ENCODE data around the gene TTC28.
"Not testable (repeated sequence)": the region's sequence is repeated elsewhere in the genome, so short reads cannot be mapped to it uniquely, and the experiment has no call there.

Gene TTC28

GRCh38 chr22:28172892-28173670 lies 506.6 kb downstream of the TTC28 start:
- no peak overlapping the region for H2BK120ac ChIP-seq (ENCODE audit: low read depth, low read length)
- no peak overlapping the region for H3K4me3 ChIP-seq (ENCODE audit: low read length)
- no peak overlapping the region for H3K23ac ChIP-seq (ENCODE audit: low read length)
- WGBS (ENCODE audit: extremely low coverage, insufficient coverage, low lambda C conversion rate): no CpG with 5 or more reads among the region's 4 CpGs
- no peak overlapping the region for H2AK5ac ChIP-seq (ENCODE audit: low read length)
- no peak overlapping the region for H4K8ac ChIP-seq (ENCODE audit: low read depth, low read length)
- H3K18ac ChIP-seq (ENCODE audit: low read length): no peak overlapping the region
- no peaks in the 10 kb centered on the region for H3K79me1 ChIP-seq (ENCODE audit: low read length)
- no peak overlapping the region for H2BK15ac ChIP-seq (replicated peaks; ENCODE audit: low read depth)
- no peak for DNase-seq
- no peak overlapping the region for H3K27ac ChIP-seq (ENCODE audit: low read depth, low read length)
- H3K4me2 ChIP-seq (ENCODE audit: low read length): no peak overlapping the region
- no peak overlapping the region for H3K4ac ChIP-seq (ENCODE audit: low read depth, low read length)
- no peaks in the 10 kb centered on the region for H3K4me1 ChIP-seq (ENCODE audit: control insufficient read depth, low read depth, low read length)
- no peak overlapping the region for H3K9ac ChIP-seq (ENCODE audit: low read length)
- H3K56ac ChIP-seq (ENCODE audit: low read length): no peak overlapping the region
- no peaks in the 10 kb centered on the region for H3K36me3 ChIP-seq (ENCODE audit: control insufficient read depth, insufficient read depth, low read length)
- H4K5ac ChIP-seq (ENCODE audit: low read length): no peak overlapping the region
- H3K27me3 ChIP-seq (ENCODE audit: insufficient read depth, low read length, poor library complexity): no peaks in the 10 kb centered on the region
- no peak overlapping the region for H2BK5ac ChIP-seq (ENCODE audit: low read length)
- H3K79me2 ChIP-seq (ENCODE audit: control insufficient read depth, insufficient read depth, low read length): no peaks in the 10 kb centered on the region

GRCh38 chr22:28171712-28172111 lies 507.9 kb downstream of the TTC28 start:
- H3K79me1 ChIP-seq (ENCODE audit: low read length): no peaks in the 10 kb centered on the region
- no peak overlapping the region for H2AK5ac ChIP-seq (ENCODE audit: low read length)
- H2BK120ac ChIP-seq (ENCODE audit: low read depth, low read length): no peak overlapping the region
- H4K8ac ChIP-seq (ENCODE audit: low read depth, low read length): no peak overlapping the region
- H3K18ac ChIP-seq (ENCODE audit: low read length): no peak overlapping the region
- H2BK5ac ChIP-seq (ENCODE audit: low read length): no peak overlapping the region
- H3K36me3 ChIP-seq (ENCODE audit: control insufficient read depth, insufficient read depth, low read length): no peaks in the 10 kb centered on the region
- no peak overlapping the region for H3K4me3 ChIP-seq (ENCODE audit: low read length)
- H4K5ac ChIP-seq (ENCODE audit: low read length): no peak overlapping the region
- no peak overlapping the region for H2BK15ac ChIP-seq (replicated peaks; ENCODE audit: low read depth)
- H3K4me2 ChIP-seq (ENCODE audit: low read length): no peak overlapping the region
- no peaks in the 10 kb centered on the region for H3K4me1 ChIP-seq (ENCODE audit: control insufficient read depth, low read depth, low read length)
- no peaks in the 10 kb centered on the region for H3K27me3 ChIP-seq (ENCODE audit: insufficient read depth, low read length, poor library complexity)
- no peak overlapping the region for H3K9ac ChIP-seq (ENCODE audit: low read length)
- no peak for DNase-seq
- no peaks in the 10 kb centered on the region for H3K79me2 ChIP-seq (ENCODE audit: control insufficient read depth, insufficient read depth, low read length)
- H3K23ac ChIP-seq (ENCODE audit: low read length): no peak overlapping the region
- H3K56ac ChIP-seq (ENCODE audit: low read length): no peak overlapping the region
- no peak overlapping the region for H3K27ac ChIP-seq (ENCODE audit: low read depth, low read length)
- H3K4ac ChIP-seq (ENCODE audit: low read depth, low read length): no peak overlapping the region

- H3K27me3 ChIP-seq (ENCODE audit: insufficient read depth, low read length, poor library complexity): no peaks in the 10 kb centered on the region
- H3K4ac ChIP-seq (ENCODE audit: low read depth, low read length): no peak overlapping the region
- no peaks in the 10 kb centered on the region for H3K36me3 ChIP-seq (ENCODE audit: control insufficient read depth, insufficient read depth, low read length)
- no peak overlapping the region for H2BK120ac ChIP-seq (ENCODE audit: low read depth, low read length)
- H3K27ac ChIP-seq (ENCODE audit: low read depth, low read length): no peak overlapping the region
- WGBS (ENCODE audit: extremely low coverage, insufficient coverage, low lambda C conversion rate): no CpG with 5 or more reads among the region's 2 CpGs
- no peaks in the 10 kb centered on the region for H3K79me1 ChIP-seq (ENCODE audit: low read length)
- no peak overlapping the region for H2BK15ac ChIP-seq (replicated peaks; ENCODE audit: low read depth)
- H3K4me2 ChIP-seq (ENCODE audit: low read length): no peak overlapping the region
- no peak overlapping the region for H3K9ac ChIP-seq (ENCODE audit: low read length)
- no peak overlapping the region for H3K18ac ChIP-seq (ENCODE audit: low read length)
- H3K56ac ChIP-seq (ENCODE audit: low read length): no peak overlapping the region
- H4K5ac ChIP-seq (ENCODE audit: low read length): no peak overlapping the region
- no peaks in the 10 kb centered on the region for H3K4me1 ChIP-seq (ENCODE audit: control insufficient read depth, low read depth, low read length)
- no peak overlapping the region for H2BK5ac ChIP-seq (ENCODE audit: low read length)
- no peak overlapping the region for H3K4me3 ChIP-seq (ENCODE audit: low read length)
- no peak for DNase-seq
- no peak overlapping the region for H3K23ac ChIP-seq (ENCODE audit: low read length)
- H4K8ac ChIP-seq (ENCODE audit: low read depth, low read length): no peak overlapping the region
- no peaks in the 10 kb centered on the region for H3K79me2 ChIP-seq (ENCODE audit: control insufficient read depth, insufficient read depth, low read length)
- no peak overlapping the region for H2AK5ac ChIP-seq (ENCODE audit: low read length)
Observed at GRCh38 chr22:28171115-28171514, 508.5 kb downstream of the TTC28 start.

- H4K5ac ChIP-seq (ENCODE audit: low read length); H2BK120ac ChIP-seq (ENCODE audit: low read depth, low read length); H3K36me3 ChIP-seq (ENCODE audit: control insufficient read depth, insufficient read depth, low read length); H3K27me3 ChIP-seq (ENCODE audit: insufficient read depth, low read length, poor library complexity); H3K4ac ChIP-seq (ENCODE audit: low read depth, low read length); H3K4me3 ChIP-seq (ENCODE audit: low read length); H2BK5ac ChIP-seq (ENCODE audit: low read length); H3K23ac ChIP-seq (ENCODE audit: low read length); H3K79me2 ChIP-seq (ENCODE audit: control insufficient read depth, insufficient read depth, low read length); H2BK15ac ChIP-seq (replicated peaks; ENCODE audit: low read depth); H3K4me1 ChIP-seq (ENCODE audit: control insufficient read depth, low read depth, low read length); H4K8ac ChIP-seq (ENCODE audit: low read depth, low read length); H3K9ac ChIP-seq (ENCODE audit: low read length); H3K4me2 ChIP-seq (ENCODE audit: low read length); H3K27ac ChIP-seq (ENCODE audit: low read depth, low read length); H3K18ac ChIP-seq (ENCODE audit: low read length); H2AK5ac ChIP-seq (ENCODE audit: low read length); DNase-seq; H3K56ac ChIP-seq (ENCODE audit: low read length); H3K79me1 ChIP-seq (ENCODE audit: low read length): not testable (repeated sequence)
- no CpG with 5 or more reads among the region's 2 CpGs for WGBS (ENCODE audit: extremely low coverage, insufficient coverage, low lambda C conversion rate)
Observed at GRCh38 chr22:28169314-28169713, 510.3 kb downstream of the TTC28 start.

GRCh38 chr22:28155808-28156207 lies 523.8 kb downstream of the TTC28 start:
- Histone ChIP-seq H3K23ac (ENCODE audit: low read length) (no peak overlapping the region), H2BK15ac (replicated peaks; ENCODE audit: low read depth) (no peak overlapping the region), H3K27me3 (ENCODE audit: insufficient read depth, low read length, poor library complexity) (no peaks in the 10 kb centered on the region), H3K79me2 (ENCODE audit: control insufficient read depth, insufficient read depth, low read length) (no peaks in the 10 kb centered on the region), H2BK120ac (ENCODE audit: low read depth, low read length) (no peak overlapping the region), H3K4me1 (ENCODE audit: control insufficient read depth, low read depth, low read length) (no peaks in the 10 kb centered on the region), H3K36me3 (ENCODE audit: control insufficient read depth, insufficient read depth, low read length) (no peaks in the 10 kb centered on the region), H3K56ac (ENCODE audit: low read length) (no peak overlapping the region), H3K4me3 (ENCODE audit: low read length) (no peak overlapping the region), H2BK5ac (ENCODE audit: low read length) (no peak overlapping the region), H2AK5ac (ENCODE audit: low read length) (no peak overlapping the region), H3K79me1 (ENCODE audit: low read length) (no peaks in the 10 kb centered on the region), H3K18ac (ENCODE audit: low read length) (no peak overlapping the region), H3K4me2 (ENCODE audit: low read length) (no peak overlapping the region), H4K5ac (ENCODE audit: low read length) (no peak overlapping the region), H3K27ac (ENCODE audit: low read depth, low read length) (no peak overlapping the region), H3K4ac (ENCODE audit: low read depth, low read length) (no peak overlapping the region), H3K9ac (ENCODE audit: low read length) (no peak overlapping the region), H4K8ac (ENCODE audit: low read depth, low read length) (no peak overlapping the region)
- DNase-seq: no peak

GRCh38 chr22:28154861-28155260 lies 524.8 kb downstream of the TTC28 start:
- Histone ChIP-seq H3K79me2 (ENCODE audit: control insufficient read depth, insufficient read depth, low read length) (no peaks in the 10 kb centered on the region), H3K9ac (ENCODE audit: low read length) (no peak overlapping the region), H2AK5ac (ENCODE audit: low read length) (no peak overlapping the region), H2BK15ac (replicated peaks; ENCODE audit: low read depth) (no peak overlapping the region), H2BK5ac (ENCODE audit: low read length) (no peak overlapping the region), H3K4ac (ENCODE audit: low read depth, low read length) (no peak overlapping the region), H3K27me3 (ENCODE audit: insufficient read depth, low read length, poor library complexity) (no peaks in the 10 kb centered on the region), H3K36me3 (ENCODE audit: control insufficient read depth, insufficient read depth, low read length) (no peaks in the 10 kb centered on the region), H3K56ac (ENCODE audit: low read length) (no peak overlapping the region), H4K5ac (ENCODE audit: low read length) (no peak overlapping the region), H3K18ac (ENCODE audit: low read length) (no peak overlapping the region), H3K4me3 (ENCODE audit: low read length) (no peak overlapping the region), H3K4me1 (ENCODE audit: control insufficient read depth, low read depth, low read length) (no peaks in the 10 kb centered on the region), H3K4me2 (ENCODE audit: low read length) (no peak overlapping the region), H3K23ac (ENCODE audit: low read length) (no peak overlapping the region), H3K27ac (ENCODE audit: low read depth, low read length) (no peak overlapping the region), H2BK120ac (ENCODE audit: low read depth, low read length) (no peak overlapping the region), H4K8ac (ENCODE audit: low read depth, low read length) (no peak overlapping the region), H3K79me1 (ENCODE audit: low read length) (no peaks in the 10 kb centered on the region)
- no peak for DNase-seq
- no CpG with 5 or more reads among the region's 2 CpGs for WGBS (ENCODE audit: extremely low coverage, insufficient coverage, low lambda C conversion rate)

All from mesendoderm (in vitro differentiated cells).